ENCODE data around the gene TACO1. TPM values are rescaled to one million over a fixed set of nuclear protein-coding genes. Genes with fewer than 3 reads are reported as not detected.

The TACO1 gene
- total and polyA plus RNA-seq, 2 experiments from 2014 or later = 15.4 to 19.9 TPM

DNA sequence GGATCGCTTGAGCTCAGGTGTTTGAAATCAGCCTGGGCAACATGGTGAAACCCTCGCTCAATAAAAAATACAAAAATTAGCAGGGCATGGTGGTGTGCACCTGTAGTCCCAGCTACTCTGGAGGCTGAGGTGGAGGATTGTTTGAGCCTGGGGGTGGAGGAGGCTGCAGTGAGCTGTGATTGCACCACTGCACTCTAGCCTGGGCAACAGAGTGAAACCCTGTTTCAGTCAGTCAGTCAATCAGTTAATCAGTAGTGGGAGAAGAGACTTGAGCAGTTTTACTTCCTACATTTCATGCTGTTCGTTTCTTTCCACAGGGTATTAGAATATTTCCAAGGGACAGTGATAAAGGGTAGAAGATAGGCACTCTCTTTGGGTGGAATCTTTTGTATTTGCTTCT lies 30.4 kb downstream of the TACO1 start:
- H2AFZ ChIP-seq = no peak overlapping the region
- H3K4me3 ChIP-seq = no peak overlapping the region
- no peaks in the 10 kb centered on the region for H3K9me2 ChIP-seq (ENCODE audit: insufficient read depth)
- TF ChIP-seq NANOG (IDR thresholded peaks at IDR 0.05; ENCODE audit: borderline replicate concordance) (no peak), ZNF114 (CRISPR knock-in tag; IDR thresholded peaks at IDR 0.05) (no peak), ZNF331 (CRISPR knock-in tag; IDR thresholded peaks at IDR 0.05; ENCODE audit: low read depth) (no peak), STAT1 (IDR thresholded peaks at IDR 0.05; ENCODE audit: unreplicated experiment) (no peak), CTCF (conservative IDR thresholded peaks at IDR 0.05; ENCODE audit: low read depth in 2 of 2) (no peak), CREB1 (CRISPR knock-in tag; IDR thresholded peaks at IDR 0.05; ENCODE audit: low read depth) (no peak), EZH2phosphoT487 (IDR thresholded peaks at IDR 0.05; ENCODE audit: unreplicated experiment) (no peak), POLR2AphosphoS5 (IDR thresholded peaks at IDR 0.05; ENCODE audit: low read depth) (no peak), JUNB (IDR thresholded peaks at IDR 0.05; ENCODE audit: unreplicated experiment) (no peak), REST (IDR thresholded peaks at IDR 0.05; ENCODE audit: unreplicated experiment) (no peak), EZH2 (IDR thresholded peaks at IDR 0.05; ENCODE audit: low read depth, unreplicated experiment) (no peak), ZNF462 (CRISPR knock-in tag; IDR thresholded peaks at IDR 0.05) (no peak)
- TF ChIP-seq, protein P1, sequence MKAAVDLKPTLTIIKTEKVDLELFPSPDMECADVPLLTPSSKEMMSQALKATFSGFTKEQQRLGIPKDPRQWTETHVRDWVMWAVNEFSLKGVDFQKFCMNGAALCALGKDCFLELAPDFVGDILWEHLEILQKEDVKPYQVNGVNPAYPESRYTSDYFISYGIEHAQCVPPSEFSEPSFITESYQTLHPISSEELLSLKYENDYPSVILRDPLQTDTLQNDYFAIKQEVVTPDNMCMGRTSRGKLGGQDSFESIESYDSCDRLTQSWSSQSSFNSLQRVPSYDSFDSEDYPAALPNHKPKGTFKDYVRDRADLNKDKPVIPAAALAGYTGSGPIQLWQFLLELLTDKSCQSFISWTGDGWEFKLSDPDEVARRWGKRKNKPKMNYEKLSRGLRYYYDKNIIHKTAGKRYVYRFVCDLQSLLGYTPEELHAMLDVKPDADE (IDR thresholded peaks at IDR 0.05) = no peak
- no peak overlapping the region for H3K4me3 Mint-ChIP-seq
- H3K27me3 ChIP-seq (ENCODE audit: insufficient read depth) = no peaks in the 10 kb centered on the region
- no peak for DNase-seq (ENCODE audit: low spot score)
- 0 out of 2 replicates have a peak overlapping the region, but pooled peaks have one; percentile 5 for H3K27ac ChIP-seq (ENCODE audit: low read depth)
- peaks cover 2% of the 10 kb centered on the region; the same call in 1 of the 3 replicates for H3K36me3 Mint-ChIP-seq (ENCODE audit: low read depth)
- no peaks in the 10 kb centered on the region for H3F3A ChIP-seq (replicated peaks; ENCODE audit: low read depth)
- H3K36me3 ChIP-seq (ENCODE audit: insufficient read depth) = no peaks in the 10 kb centered on the region
- no peak for ATAC-seq
- H3K4me1 ChIP-seq (ENCODE audit: insufficient read depth) = peaks cover 24% of the 10 kb centered on the region
- H3K27me3 Mint-ChIP-seq (ENCODE audit: insufficient read depth, low read depth, poor library complexity) = no peaks in the 10 kb centered on the region
- H3K27ac Mint-ChIP-seq = no peak overlapping the region
- peaks cover 27% of the 10 kb centered on the region for H3K4me1 Mint-ChIP-seq
- H3K79me2 ChIP-seq (replicated peaks; ENCODE audit: insufficient read depth) = peaks cover 50% of the 10 kb centered on the region
- H3K4me2 ChIP-seq = no peak overlapping the region; the same call in 1 of the 2 replicates
- no peaks in the 10 kb centered on the region for H3K9me3 Mint-ChIP-seq
- peaks cover 14% of the 10 kb centered on the region; the same call in 1 of the 2 replicates for H4K20me1 ChIP-seq (replicated peaks; ENCODE audit: insufficient read depth)

All from GM23338 (cell line).